H54 (cell line): ENCODE data around the gene NANOG.
"Not testable (repeated sequence)": the region's sequence is repeated elsewhere in the genome, so short reads cannot be mapped to it uniquely, and the experiment has no call there.

Experiments used
- DNase-seq: peaks from one replicate; pipeline ENCODE4 v3.0.0; 2011; ENCODE audit warnings: low spot score, mixed read lengths; ENCODE audit not compliant: insufficient read length
- FAIRE-seq: peaks from 3 replicates; lab custom pipeline; 2011; peaks lifted over from hg19 to GRCh38; lab: Jason Lieb, UNC
- POLR2A ChIP-seq: IDR thresholded peaks from 2 replicates; pipeline ENCODE4 v1.6.1; 2011; ENCODE audit warnings: low read depth, mild to moderate bottlenecking, low read length

NANOG gene

DNA sequence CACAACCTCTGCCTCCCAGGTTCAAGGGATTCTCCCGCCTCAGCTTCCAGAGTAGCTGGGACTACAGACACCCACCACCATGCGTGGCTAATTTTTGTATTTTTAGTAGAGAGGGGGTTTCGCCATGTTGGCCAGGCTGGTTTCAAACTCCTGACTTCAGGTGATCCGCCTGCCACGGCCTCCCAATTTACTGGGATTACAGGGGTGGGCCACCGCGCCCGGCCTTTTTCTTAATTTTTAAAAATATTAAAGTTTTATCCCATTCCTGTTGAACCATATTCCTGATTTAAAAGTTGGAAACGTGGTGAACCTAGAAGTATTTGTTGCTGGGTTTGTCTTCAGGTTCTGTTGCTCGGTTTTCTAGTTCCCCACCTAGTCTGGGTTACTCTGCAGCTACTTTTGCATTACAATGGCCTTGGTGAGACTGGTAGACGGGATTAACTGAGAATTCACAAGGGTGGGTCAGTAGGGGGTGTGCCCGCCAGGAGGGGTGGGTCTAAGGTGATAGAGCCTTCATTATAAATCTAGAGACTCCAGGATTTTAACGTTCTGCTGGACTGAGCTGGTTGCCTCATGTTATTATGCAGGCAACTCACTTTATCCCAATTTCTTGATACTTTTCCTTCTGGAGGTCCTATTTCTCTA, at the start of gene NANOG:
NANOG (plus strand) TSS at position 519 of the 645 bp plus-strand sequence. CDS start 213 bp downstream, outside the sequence.
- not testable (repeated sequence) for FAIRE-seq

GRCh38 chr12:7747246-7747645, 42.0 kb upstream of the NANOG start, which contains the start of gene CLEC4C:
Gene CLEC4C, minus strand, starts transcription at chr12:7747375. Its CDS starts 27 bp downstream, at chr12:7747348.
- DNase-seq, result no peak
- no peak for TF ChIP-seq POLR2A
- no peak for FAIRE-seq

More for the DNA sequence above, at the start of gene NANOG:
- DNase-seq, result not testable (repeated sequence)

GRCh38 chr12:7748852-7749251, 40.4 kb upstream of the NANOG start:
- TF ChIP-seq POLR2A, result no peak
- DNase-seq (no peak), FAIRE-seq (no peak)

- no peak for DNase-seq
These were observed 39.8 kb upstream of the NANOG start for GRCh38 chr12:7749442-7749841.

DNA sequence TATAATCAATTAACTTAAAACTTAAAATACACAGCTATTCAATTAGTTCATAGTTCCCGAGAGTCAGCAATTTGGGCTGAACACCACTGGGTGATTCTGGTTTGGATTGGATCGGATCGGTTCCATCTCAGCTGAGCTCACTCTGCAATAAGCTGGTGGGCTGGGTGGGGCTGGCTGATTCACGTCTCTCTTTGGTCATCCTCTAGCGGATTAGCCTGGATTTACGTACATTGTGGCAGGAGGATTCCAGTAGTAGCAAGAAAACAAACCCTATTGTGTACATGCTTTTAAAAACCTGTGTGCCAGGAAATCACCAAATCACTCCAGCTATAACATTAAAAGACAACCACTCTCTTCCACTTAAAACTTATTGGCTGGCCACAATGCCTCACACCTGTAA, 38.9 kb upstream of the NANOG start:
- DNase-seq, result no peak
- FAIRE-seq, result no peak
- TF ChIP-seq POLR2A, result no peak

More at GRCh38 chr12:7749442-7749841, 39.8 kb upstream of the NANOG start:
- TF ChIP-seq POLR2A, result no peak
- FAIRE-seq, result no peak

DNA sequence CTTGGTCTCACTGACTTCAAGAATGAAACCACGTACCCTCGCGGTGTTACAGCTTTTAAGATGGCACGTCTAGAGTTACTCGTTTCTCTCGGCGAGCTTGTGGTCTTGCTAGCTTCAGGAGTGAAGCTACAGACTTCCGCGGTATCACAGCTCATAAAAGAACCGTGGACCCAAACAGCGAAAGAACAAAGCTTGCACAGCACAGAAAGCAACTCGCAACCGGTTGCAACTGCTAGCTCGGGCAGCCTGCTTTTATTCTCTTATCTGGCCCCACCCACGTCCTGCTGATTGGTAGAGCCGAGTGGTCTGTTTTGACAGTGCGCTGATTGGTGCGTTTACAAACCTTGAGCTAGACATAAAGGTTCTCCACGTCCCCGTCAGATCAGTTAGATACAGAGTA, 37.8 kb upstream of the NANOG start:
- DNase-seq (no peak), FAIRE-seq (no peak)
- TF ChIP-seq POLR2A, result no peak

- not testable (repeated sequence) for FAIRE-seq, DNase-seq
These were observed 37.0 kb upstream of the NANOG start for GRCh38 chr12:7751941-7752922.

GRCh38 chr12:7755668-7756067, 33.5 kb upstream of the NANOG start:
- not testable (repeated sequence) for DNase-seq, FAIRE-seq

DNA sequence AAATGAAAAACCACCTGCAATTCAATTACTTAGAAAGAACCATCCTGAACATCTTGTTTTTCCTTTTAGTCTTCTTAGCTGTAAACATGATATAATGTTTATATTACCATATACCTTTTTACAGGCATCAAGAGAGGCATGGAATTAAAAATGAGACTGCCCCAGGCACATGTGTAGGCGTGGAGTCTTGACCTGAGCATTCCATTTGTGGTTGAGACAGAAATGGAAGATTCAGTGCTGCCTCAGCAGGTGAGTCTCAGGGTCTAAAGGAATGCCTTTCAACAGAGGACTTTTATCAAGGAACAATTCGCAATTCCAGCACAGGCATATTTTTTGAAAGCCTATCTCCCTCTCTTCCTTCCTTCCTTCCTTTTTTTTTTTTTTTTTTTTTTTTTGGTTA, 32.2 kb upstream of the NANOG start:
- FAIRE-seq (no peak), DNase-seq (no peak)

GRCh38 chr12:7758766-7759140, 30.4 kb upstream of the NANOG start:
- DNase-seq (no peak), FAIRE-seq (no peak)
- TF ChIP-seq POLR2A, result no peak

More for the DNA sequence above, 32.2 kb upstream of the NANOG start:
- TF ChIP-seq POLR2A, result no peak

DNA sequence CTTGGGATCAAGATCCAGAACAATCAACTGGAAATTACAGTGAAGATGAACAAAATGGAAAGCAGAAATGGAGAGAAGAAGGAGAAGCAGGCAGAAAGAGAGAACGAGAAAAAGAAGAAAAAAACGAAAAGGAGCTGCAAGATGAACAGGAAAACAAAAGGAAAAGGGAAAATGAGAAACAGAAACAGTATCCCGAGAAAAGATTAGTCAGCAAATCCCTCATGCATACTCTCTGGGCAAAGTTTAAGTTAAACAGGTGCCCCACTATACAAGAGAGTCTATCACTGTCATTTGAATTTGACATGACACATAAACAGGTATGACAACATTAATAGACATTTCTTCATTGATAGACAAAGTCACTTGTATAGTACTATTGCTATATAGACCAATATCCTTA, 19.2 kb upstream of the NANOG start:
- FAIRE-seq (no peak), DNase-seq (no peak)
- TF ChIP-seq POLR2A, result no peak

GRCh38 chr12:7781274-7781673, 7.9 kb upstream of the NANOG start:
- DNase-seq (no peak), FAIRE-seq (no peak)
- no peak for TF ChIP-seq POLR2A

GRCh38 chr12:7782055-7782454, 7.1 kb upstream of the NANOG start:
- FAIRE-seq (no peak), DNase-seq (no peak)
- no peak for TF ChIP-seq POLR2A

DNA sequence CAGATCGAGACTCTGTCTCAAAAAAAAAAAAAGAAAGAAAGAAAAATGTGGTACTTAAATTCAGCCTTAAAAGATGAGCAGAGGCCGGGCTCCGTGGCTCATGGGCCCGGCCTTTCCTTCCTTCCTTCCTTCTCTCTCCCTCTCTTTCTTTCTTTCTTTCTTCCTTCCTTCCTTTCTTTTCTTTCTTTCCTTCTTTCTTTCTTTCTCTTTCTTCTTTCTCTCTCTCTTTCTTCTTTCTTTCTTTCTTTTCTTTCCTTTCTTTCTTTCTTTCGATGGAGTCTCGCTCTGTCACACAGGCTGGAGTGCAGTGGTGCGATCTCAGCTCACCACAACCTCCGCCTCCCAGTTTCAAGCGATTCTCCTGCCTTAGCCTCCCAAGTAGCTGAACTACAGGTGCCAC, 5.8 kb upstream of the NANOG start:
- not testable (repeated sequence) for DNase-seq, FAIRE-seq
